GM10266 (cell line): ENCODE data around the gene CHERP.

Source experiments
- DNase-seq: peaks from one replicate; pipeline ENCODE4 v3.0.0; 2012; ENCODE audit errors: extremely low spot score
- CTCF ChIP-seq: IDR thresholded peaks from 2 replicates; pipeline ENCODE4 v1.5.1; 2012; ENCODE audit warnings: mild to moderate bottlenecking, low read depth; ENCODE audit not compliant: control insufficient read depth, insufficient read depth; ENCODE audit errors: missing control alignments

CHERP gene

DNA sequence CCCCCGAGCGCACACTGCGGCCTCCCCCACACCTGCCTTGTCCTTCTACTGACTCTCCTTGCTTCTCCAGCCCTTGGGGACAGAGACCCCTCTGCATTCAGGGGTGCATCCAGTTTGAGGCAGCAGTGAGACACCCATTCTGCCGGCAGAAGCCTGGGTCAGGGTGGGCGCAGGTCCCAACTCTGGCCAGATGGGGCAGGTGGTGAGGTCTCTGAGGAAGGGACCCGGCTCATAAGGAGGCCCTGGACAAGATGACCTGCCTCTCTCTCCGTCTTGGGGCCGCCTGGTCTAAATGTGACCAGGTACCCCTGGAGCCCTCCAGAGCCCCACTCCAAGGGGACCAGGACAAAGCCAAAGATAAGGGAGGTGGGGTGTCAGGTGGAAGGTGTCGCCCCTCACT lies 6.1 kb downstream of the CHERP start:
- DNase-seq: no peak
- TF ChIP-seq CTCF: no peak

- no peak for DNase-seq
- no peak for TF ChIP-seq CTCF
These were observed 6.9 kb downstream of the CHERP start for GRCh38 chr19:16535381-16535780.

- no peak for TF ChIP-seq CTCF
- DNase-seq: peak; percentile 21
These were observed 9.6 kb downstream of the CHERP start for GRCh38 chr19:16532440-16533234.

- TF ChIP-seq CTCF: no peak
- DNase-seq: no peak
These were observed 10.9 kb downstream of the CHERP start for GRCh38 chr19:16531380-16531669.

DNA sequence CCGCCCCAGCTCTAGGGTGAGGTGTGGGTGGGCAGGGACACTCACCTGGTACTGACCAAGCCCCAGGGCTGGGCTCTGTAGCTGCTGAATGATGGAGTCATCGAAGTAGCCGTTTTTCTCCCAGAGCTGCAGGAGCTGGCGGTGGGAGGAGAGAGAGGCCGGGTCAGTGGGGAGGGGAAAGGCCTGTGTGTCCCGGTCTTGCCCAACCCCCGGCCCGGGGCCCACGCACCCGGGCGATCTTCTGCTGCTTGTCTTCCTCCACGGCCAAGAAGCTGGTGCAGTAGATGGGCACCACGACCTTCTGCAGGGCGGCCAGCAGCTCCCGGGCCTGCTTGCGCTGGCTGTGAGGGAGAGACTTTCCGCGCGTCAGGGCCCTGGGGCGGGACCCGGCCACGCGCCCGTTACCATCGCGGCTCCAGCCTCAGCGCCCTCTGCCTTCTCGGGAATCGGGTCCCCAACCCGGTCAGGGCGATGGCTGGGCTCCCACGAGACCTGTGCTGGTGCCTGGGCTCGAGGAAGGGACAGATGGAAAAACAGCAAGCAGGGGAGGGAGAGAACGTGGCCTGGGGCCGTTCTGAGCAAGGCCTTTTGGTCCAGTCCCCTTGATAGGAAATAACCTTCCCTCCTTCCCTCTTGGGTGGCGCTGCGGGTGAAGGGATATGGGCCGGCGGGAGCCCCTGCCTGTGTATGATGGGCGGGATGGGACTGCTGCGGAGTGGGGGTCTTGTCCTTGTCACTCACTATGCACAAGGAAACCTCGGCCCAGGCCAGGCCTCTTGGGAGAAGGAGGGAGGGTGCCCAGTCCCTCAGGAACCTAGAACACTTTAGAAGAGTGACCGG lies 11.5 kb downstream of the CHERP start:
- no peak for TF ChIP-seq CTCF
- no peak for DNase-seq

DNA sequence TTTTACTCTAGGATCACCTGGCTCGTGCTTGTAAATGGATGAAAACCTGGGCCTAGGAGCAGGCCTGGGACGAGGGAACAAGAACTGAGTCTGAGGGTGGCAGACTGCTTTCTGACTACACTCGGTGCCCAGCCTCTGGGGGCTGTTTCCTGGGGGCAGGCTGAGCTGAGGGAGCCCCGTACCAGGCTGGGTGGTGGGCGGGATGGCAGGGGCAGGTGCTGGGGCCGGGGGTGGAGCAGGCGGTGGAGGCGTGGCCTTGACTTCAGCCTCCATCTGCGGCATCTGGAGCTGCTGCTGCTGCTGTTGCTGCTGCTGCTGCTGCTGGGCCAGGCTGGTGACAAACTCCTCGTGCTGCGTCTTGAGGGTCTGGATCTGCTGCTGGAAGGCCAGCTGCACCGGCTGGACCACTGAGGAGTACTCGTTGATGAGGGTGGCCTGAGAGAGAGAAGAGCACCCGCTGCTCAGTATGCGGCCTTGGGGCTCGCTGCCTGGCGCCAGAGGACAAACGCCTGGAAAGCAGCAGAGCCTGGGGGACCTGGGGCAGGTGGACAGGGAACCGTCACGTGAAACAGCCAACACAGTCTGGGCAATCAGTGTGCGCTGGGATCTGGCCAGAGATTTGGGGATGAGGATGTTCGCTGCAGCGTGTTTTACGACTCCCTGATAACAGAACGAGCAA lies 12.6 kb downstream of the CHERP start:
- DNase-seq: no peak
- no peak for TF ChIP-seq CTCF
